K562 (cell line): ENCODE measurements around the gene RNASEH1. TPM values are rescaled to one million over a fixed set of nuclear protein-coding genes. Genes with fewer than 3 reads are reported as not detected.

Experiments
- CSDE1 ChIP-seq, 2 experiments: fragments of 450-650 bp; IDR thresholded peaks; 2 replicates each; pipeline ENCODE4 v1.6.1; 2016; ENCODE audit warnings: mild to moderate bottlenecking in 1 of 2
- CTBP1 ChIP-seq: fragments of 450-650 bp; IDR thresholded peaks from 2 replicates; pipeline ENCODE4 v1.6.1; 2016; ENCODE audit warnings: borderline replicate concordance
- ELF4 ChIP-seq: fragments of 450-650 bp; formaldehyde crosslinking; IDR thresholded peaks from 2 replicates; pipeline ENCODE4 v1.4.0; 2022; ENCODE audit warnings: missing genetic modification characterization
- HDAC6 ChIP-seq: IDR thresholded peaks from 2 replicates; pipeline ENCODE4 v1.6.1; 2012; ENCODE audit warnings: low read depth, mild to moderate bottlenecking, control low read depth, inconsistent platforms, low read length, moderate library complexity
- HDAC8 ChIP-seq: fragments of 450-650 bp; IDR thresholded peaks from 2 replicates; pipeline ENCODE4 v1.6.1; 2016; ENCODE audit warnings: mild to moderate bottlenecking, missing genetic modification characterization, moderate library complexity, missing compliant biosample characterization
- HMG20B ChIP-seq: fragments of 250-450 bp; sonication (Bioruptor Pico); IDR thresholded peaks from 2 replicates; pipeline ENCODE4 v1.5.0; 2021; ENCODE audit warnings: mild to moderate bottlenecking
- HMGN3 ChIP-seq: IDR thresholded peaks from 2 replicates; pipeline ENCODE4 v1.6.1; 2011; ENCODE audit warnings: borderline replicate concordance, low read depth, mild to moderate bottlenecking, mixed read lengths, low read length; ENCODE audit not compliant: insufficient read length; ENCODE audit errors: extremely low read depth
- IFI16 ChIP-seq: fragments of 250-450 bp; sonication (Bioruptor Pico); IDR thresholded peaks from 2 replicates; pipeline ENCODE4 v2.1.2; 2022; ENCODE audit warnings: mild to moderate bottlenecking, inconsistent platforms
- JUN ChIP-seq, 2 experiments: sonication (generic) in 1 of 2; formaldehyde crosslinking in 1 of 2; IDR thresholded peaks; 2 replicates each; pipeline versions ENCODE4 v1.6.1 to v1.8.0; 2012 to 2022; ENCODE audit warnings: borderline replicate concordance in 2 of 2, mild to moderate bottlenecking in 2 of 2, improper control_type of control experiment in 1 of 2, low read depth in 1 of 2, low read length in 1 of 2, missing genetic modification reagents in 1 of 2
- JUND ChIP-seq, 2 experiments: IDR thresholded peaks; 2 replicates in 1 of 2; 3 replicates in 1 of 2; pipeline ENCODE4 v1.6.1; 2011; ENCODE audit warnings: borderline replicate concordance in 2 of 2, low read depth in 2 of 2, low read length in 2 of 2, improper control_type of control experiment in 1 of 2, missing biosample characterization in 1 of 2, missing genetic modification characterization in 1 of 2, missing genetic modification reagents in 1 of 2
- KDM1A ChIP-seq, 2 experiments: fragments of 450-650 bp; IDR thresholded peaks; 2 replicates each; pipeline ENCODE4 v1.6.1; 2016; ENCODE audit warnings: mild to moderate bottlenecking in 2 of 2
- NFIC ChIP-seq: fragments of 450-650 bp; IDR thresholded peaks from 2 replicates; pipeline ENCODE4 v1.6.1; 2017; ENCODE audit warnings: mild to moderate bottlenecking, inconsistent platforms
- NFXL1 ChIP-seq: fragments of 450-650 bp; formaldehyde crosslinking; IDR thresholded peaks from 2 replicates; pipeline ENCODE4 v1.4.0; 2021; ENCODE audit warnings: mild to moderate bottlenecking
- POLR2B ChIP-seq: fragments of 450-650 bp; IDR thresholded peaks from 2 replicates; pipeline ENCODE4 v1.6.1; 2018; ENCODE audit warnings: low read depth; ENCODE audit not compliant: partially characterized antibody
- RAD51 ChIP-seq: fragments of 450-650 bp; IDR thresholded peaks from 2 replicates; pipeline ENCODE4 v1.7.1; 2016; ENCODE audit warnings: low read depth, mild to moderate bottlenecking, borderline replicate concordance
- RB1 ChIP-seq: fragments of 450-650 bp; IDR thresholded peaks from 2 replicates; pipeline ENCODE4 v1.6.1; 2017; ENCODE audit warnings: low read depth, mild to moderate bottlenecking
- RBM14 ChIP-seq: fragments of 200-400 bp; formaldehyde crosslinking; IDR thresholded peaks from 2 replicates; pipeline ENCODE4 v1.6.1; 2018; ENCODE audit warnings: low read depth, mild to moderate bottlenecking, low read length, moderate library complexity, borderline replicate concordance; ENCODE audit not compliant: insufficient read depth
- STAT5A ChIP-seq: IDR thresholded peaks from 2 replicates; pipeline ENCODE4 v1.6.1; 2012; ENCODE audit warnings: low read length, inconsistent platforms, borderline replicate concordance
- TRIM24 ChIP-seq, 2 experiments: fragments of 450-650 bp; IDR thresholded peaks; 2 replicates each; pipeline ENCODE4 v1.6.1; 2016
- ZBTB8A ChIP-seq: fragments of 450-650 bp; IDR thresholded peaks from 2 replicates; pipeline ENCODE4 v1.6.1; 2018; ENCODE audit warnings: mild to moderate bottlenecking, moderate library complexity; ENCODE audit not compliant: partially characterized antibody
- ZC3H8 ChIP-seq: fragments of 450-650 bp; IDR thresholded peaks from 2 replicates; pipeline ENCODE4 v1.6.1; 2017
- ZNF175 ChIP-seq: fragments of 200-800 bp; sonication (Bioruptor generic); IDR thresholded peaks from 2 replicates; pipeline ENCODE4 v1.6.1; 2016; ENCODE audit warnings: low read depth, mild to moderate bottlenecking, missing genetic modification characterization, missing compliant biosample characterization
- ZNF507 ChIP-seq: conservative IDR thresholded peaks from 2 replicates; pipeline ENCODE4 v1.6.1; 2017; ENCODE audit warnings: missing genetic modification characterization, missing compliant biosample characterization
- ZNF668 ChIP-seq: fragments of 250-450 bp; sonication (Bioruptor Pico); IDR thresholded peaks from 2 replicates; pipeline ENCODE4 v1.8.0; 2022; ENCODE audit warnings: mild to moderate bottlenecking, inconsistent platforms
- ZNF75A ChIP-seq: fragments of 450-650 bp; formaldehyde crosslinking; IDR thresholded peaks from 2 replicates; pipeline ENCODE4 v1.4.0; 2020; ENCODE audit warnings: mild to moderate bottlenecking
- ZNF778 ChIP-seq: fragments of 450-650 bp; formaldehyde crosslinking; IDR thresholded peaks from 2 replicates; pipeline ENCODE4 v1.4.0; 2020; ENCODE audit warnings: mild to moderate bottlenecking, moderate library complexity
- polyA plus RNA-seq, 8 experiments: library from polyadenylated mRNA; depleted of rRNA in 4 of 8; stranded (reverse) in 5 of 8; unstranded in 3 of 8; fragments of >200 nt; fragmentation: Nextera tagmentation in 2 of 8; fragmentation: Illumina TruSeq in 1 of 8; extraction: Ambion mirVana in 2 of 8; extraction: Trizol in 1 of 8; gene quantifications; 2 replicates each; pipeline versions ENCODE4 v1.2.1 to v1.2.3, GENCODE V29; 2011 to 2014; ENCODE audit warnings: inconsistent platforms in 1 of 8, missing spikeins in 1 of 8
- total RNA-seq, 7 experiments: library from RNA; depleted of rRNA in 6 of 7; stranded (reverse); fragments of >200 nt in 6 of 7; fragmentation: Illumina TruSeq in 2 of 7; extraction: Trizol in 2 of 7; gene quantifications; 2 replicates each; pipeline versions ENCODE4 v1.2.1 to v1.2.3, GENCODE V29; 2011 to 2021; ENCODE audit warnings: low replicate concordance in 1 of 7
- TF ChIP-seq, protein P1 (sequence below): fragments of 450-650 bp; formaldehyde crosslinking; conservative IDR thresholded peaks from 2 replicates; pipeline ENCODE4 v1.4.0; 2022; ENCODE audit warnings: mild to moderate bottlenecking, missing genetic modification characterization
- TF ChIP-seq, protein P2 (sequence below): sonication (generic); formaldehyde crosslinking; IDR thresholded peaks from 2 replicates; pipeline ENCODE4 v1.8.0; 2022; ENCODE audit warnings: mild to moderate bottlenecking, missing genetic modification reagents

Gene RNASEH1
- total and polyA plus RNA-seq, 9 of the 15 experiments (the other 6 are each of a cell fraction or from before 2014, with no cell fraction given), result 25.7 to 47.5 (median 42.8) TPM

DNA sequence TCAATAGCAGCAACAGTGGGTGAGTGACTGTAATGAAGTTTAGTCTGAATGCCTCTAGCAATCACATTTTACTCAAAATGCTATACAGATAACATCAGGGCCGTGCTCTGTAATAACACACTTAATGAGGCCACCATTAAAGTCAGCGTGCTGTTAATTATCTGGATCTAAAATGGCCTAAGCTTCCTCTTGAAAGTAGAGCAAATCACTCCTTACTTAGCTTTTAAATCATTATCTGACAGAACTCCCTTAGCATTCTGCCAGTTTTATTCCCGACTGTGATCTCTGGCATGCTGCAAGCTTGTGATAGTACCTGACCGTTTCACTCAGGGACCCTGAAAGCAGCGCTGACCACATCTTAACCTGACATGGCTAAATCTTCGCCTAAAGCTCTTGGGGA lies 25.9 kb upstream of the RNASEH1 start (continued):
- TF ChIP-seq JUN (IDR thresholded peaks at IDR 0.05; ENCODE audit: borderline replicate concordance, low read depth, low read length) (no peak), JUN (CRISPR knock-in tag; IDR thresholded peaks at IDR 0.05; ENCODE audit: borderline replicate concordance) (no peak), KDM1A (IDR thresholded peaks at IDR 0.05) (peak; percentile 43 to 77; a peak in 1 of 4 replicates), CTBP1 (no peak), ZC3H8 (no peak), POLR2B (no peak), ZNF75A (CRISPR knock-in tag) (no peak), RBM14 (no peak), HMG20B (CRISPR knock-in tag) (no peak), RB1 (no peak), ZNF175 (no peak), TRIM24 (IDR thresholded peaks at IDR 0.05) (no peak), NFIC (0 out of 2 replicates have a peak, but pooled peaks have one; percentile 11), CSDE1 (IDR thresholded peaks at IDR 0.05) (no peak), HDAC8 (no peak), ZBTB8A (no peak), IFI16 (no peak), ELF4 (CRISPR knock-in tag) (no peak), NFXL1 (CRISPR knock-in tag) (no peak), ZNF507 (tag) (no peak), ZNF778 (CRISPR knock-in tag) (no peak), STAT5A (peak; percentile 57; the same call in 1 of the 2 replicates), HMGN3 (no peak), ZNF668 (CRISPR knock-in tag) (no peak), HDAC6 (no peak), RAD51 (no peak), JUND (IDR thresholded peaks at IDR 0.05; ENCODE audit: borderline replicate concordance, low read depth, low read length) (no peak), JUND (tag; IDR thresholded peaks at IDR 0.05; ENCODE audit: borderline replicate concordance, low read depth, low read length) (no peak)
- TF ChIP-seq, protein P1, sequence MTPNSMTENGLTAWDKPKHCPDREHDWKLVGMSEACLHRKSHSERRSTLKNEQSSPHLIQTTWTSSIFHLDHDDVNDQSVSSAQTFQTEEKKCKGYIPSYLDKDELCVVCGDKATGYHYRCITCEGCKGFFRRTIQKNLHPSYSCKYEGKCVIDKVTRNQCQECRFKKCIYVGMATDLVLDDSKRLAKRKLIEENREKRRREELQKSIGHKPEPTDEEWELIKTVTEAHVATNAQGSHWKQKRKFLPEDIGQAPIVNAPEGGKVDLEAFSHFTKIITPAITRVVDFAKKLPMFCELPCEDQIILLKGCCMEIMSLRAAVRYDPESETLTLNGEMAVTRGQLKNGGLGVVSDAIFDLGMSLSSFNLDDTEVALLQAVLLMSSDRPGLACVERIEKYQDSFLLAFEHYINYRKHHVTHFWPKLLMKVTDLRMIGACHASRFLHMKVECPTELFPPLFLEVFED (CRISPR knock-in tag), result no peak
- TF ChIP-seq, protein P2, sequence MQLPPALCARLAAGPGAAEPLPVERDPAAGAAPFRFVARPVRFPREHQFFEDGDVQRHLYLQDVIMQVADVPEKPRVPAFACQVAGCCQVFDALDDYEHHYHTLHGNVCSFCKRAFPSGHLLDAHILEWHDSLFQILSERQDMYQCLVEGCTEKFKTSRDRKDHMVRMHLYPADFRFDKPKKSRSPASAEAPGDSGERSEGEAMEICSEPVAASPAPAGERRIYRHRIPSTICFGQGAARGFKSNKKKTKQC, result no peak
